ENCODE results near the gene PDE4D. TPM values are rescaled to one million over a fixed set of nuclear protein-coding genes. Genes with fewer than 3 reads are reported as not detected.
A peak's percentile ranks its signal among the peaks of the same experiment; 100 is the strongest.

Gene PDE4D
- total and polyA plus RNA-seq, 11 donors, result 5.2 to 68.3 (median 42.1) TPM

- Histone ChIP-seq H3K36me3 (no peaks in the 10 kb centered on the region), H3K4me3 (peak overlapping the region in 1 of 12 donors; percentile 2), H3K27me3 (no peaks in the 10 kb centered on the region), H3K9me3 (no peaks in the 10 kb centered on the region), H3K4me1 (peaks cover 0 to 48% (median 12%) of the 10 kb centered on the region in 12 donors), H3K27ac (peak overlapping the region in 6 of 12 donors; percentile 8 to 64 (median 13))
- TF ChIP-seq POLR2A (IDR thresholded peaks at IDR 0.05) (no peak), CTCF (IDR thresholded peaks at IDR 0.05) (no peak)
- DNase-seq (no peak), ATAC-seq (peak in 3 of 4 donors; percentile 25 to 41 (median 28))
- WGBS, 4 donors, result 53 to 64% (median 60%) methylated on average over 4 of the region's 4 CpGs
- intact Hi-C loops (cut with DNase I), result no loop called here
Measured at GRCh38 chr5:59264639-59265245, 628.8 kb downstream of the PDE4D start.

- ATAC-seq, result peak in 3 of 4 donors; percentile 58 to 63 (median 60)
- TF ChIP-seq CTCF (IDR thresholded peaks at IDR 0.05), result no peak
- TF ChIP-seq POLR2A (IDR thresholded peaks at IDR 0.05), result no peak
- H3K4me1 ChIP-seq, result peaks cover 0 to 56% (median 12%) of the 10 kb centered on the region in 12 donors
- H3K27me3 ChIP-seq, result no peaks in the 10 kb centered on the region
- no peaks in the 10 kb centered on the region for H3K9me3 ChIP-seq
- intact Hi-C loops (cut with DNase I), result no loop called here
- WGBS, 4 donors, result 42 to 57% (median 46%) methylated on average over 2 of the region's 2 CpGs
- H3K4me3 ChIP-seq, result peak overlapping the region in 1 of 12 donors; percentile 2
- H3K27ac ChIP-seq, result peak overlapping the region in 4 of 12 donors; percentile 8 to 64 (median 12)
- H3K36me3 ChIP-seq, result no peaks in the 10 kb centered on the region
- no peak for DNase-seq
Measured at GRCh38 chr5:59264013-59264412, 629.5 kb downstream of the PDE4D start.

- Histone ChIP-seq H3K4me1 (peaks cover 0 to 70% (median 15%) of the 10 kb centered on the region in 12 donors), H3K9me3 (no peaks in the 10 kb centered on the region), H3K27me3 (no peaks in the 10 kb centered on the region), H3K4me3 (no peak overlapping the region), H3K36me3 (no peaks in the 10 kb centered on the region), H3K27ac (peak overlapping the region in 1 of 12 donors; percentile 64)
- DNase-seq (no peak), ATAC-seq (no peak)
- intact Hi-C loops (cut with DNase I), result no loop called here
- 91 to 100% (median 95%) methylated on average over 1 of the region's 1 CpG for WGBS, 4 donors
- TF ChIP-seq CTCF (IDR thresholded peaks at IDR 0.05), result no peak
- TF ChIP-seq POLR2A (IDR thresholded peaks at IDR 0.05), result no peak
Measured at GRCh38 chr5:59261969-59262368, 631.6 kb downstream of the PDE4D start.

- Histone ChIP-seq H3K36me3 (no peaks in the 10 kb centered on the region), H3K27me3 (no peaks in the 10 kb centered on the region), H3K4me3 (no peak overlapping the region), H3K4me1 (peaks cover 0 to 75% (median 19%) of the 10 kb centered on the region in 12 donors), H3K27ac (peak overlapping the region in 1 of 12 donors; percentile 64), H3K9me3 (no peaks in the 10 kb centered on the region)
- ATAC-seq, result no peak
- DNase-seq, result no peak
- TF ChIP-seq POLR2A (IDR thresholded peaks at IDR 0.05) (no peak), CTCF (IDR thresholded peaks at IDR 0.05) (no peak)
- WGBS, 4 donors, result 76 to 86% (median 83%) methylated on average over 1 of the region's 1 CpG
- intact Hi-C loops (cut with DNase I), result no loop called here
Measured at GRCh38 chr5:59260973-59261372, 632.6 kb downstream of the PDE4D start.

All from heart left ventricle (tissue), 16 donors.